Measurements from ENCODE around the gene YES1.
"Not testable (repeated sequence)": the region's sequence is repeated elsewhere in the genome, so short reads cannot be mapped to it uniquely, and the experiment has no call there.

YES1 gene

GRCh38 chr18:820591-821165 is 8.6 kb upstream of the YES1 start:
- no peak for DNase-seq

- no peak for DNase-seq
Observed at GRCh38 chr18:816869-817268, 4.8 kb upstream of the YES1 start.

DNA sequence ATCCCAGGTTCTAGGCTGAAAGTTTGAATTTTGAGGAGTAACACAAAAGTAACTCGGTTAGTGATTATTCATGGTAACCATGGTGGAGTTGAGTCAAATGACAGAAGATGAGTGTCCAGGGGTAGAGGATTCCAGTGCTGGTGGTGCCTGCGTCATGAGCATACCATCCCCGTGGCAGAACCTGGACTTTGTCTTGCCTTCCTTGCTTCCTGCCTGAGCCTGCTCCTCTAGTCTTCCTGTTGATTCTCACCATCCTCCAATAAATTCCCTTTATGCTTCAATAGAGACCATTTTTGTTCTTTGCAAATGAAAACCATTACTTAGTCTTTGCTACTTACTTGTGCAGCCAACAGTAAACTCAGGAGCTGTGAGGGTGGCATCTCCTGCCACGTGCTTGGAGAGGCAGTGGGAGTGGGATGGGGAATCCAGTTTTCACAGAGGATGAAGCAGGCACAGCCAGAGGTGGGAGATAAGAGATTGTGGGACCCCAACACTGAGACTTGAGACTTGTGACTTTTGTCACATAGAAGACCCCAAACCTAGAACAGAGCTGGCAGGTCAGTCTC is 4.1 kb upstream of the YES1 start:
- no peak for DNase-seq

DNA sequence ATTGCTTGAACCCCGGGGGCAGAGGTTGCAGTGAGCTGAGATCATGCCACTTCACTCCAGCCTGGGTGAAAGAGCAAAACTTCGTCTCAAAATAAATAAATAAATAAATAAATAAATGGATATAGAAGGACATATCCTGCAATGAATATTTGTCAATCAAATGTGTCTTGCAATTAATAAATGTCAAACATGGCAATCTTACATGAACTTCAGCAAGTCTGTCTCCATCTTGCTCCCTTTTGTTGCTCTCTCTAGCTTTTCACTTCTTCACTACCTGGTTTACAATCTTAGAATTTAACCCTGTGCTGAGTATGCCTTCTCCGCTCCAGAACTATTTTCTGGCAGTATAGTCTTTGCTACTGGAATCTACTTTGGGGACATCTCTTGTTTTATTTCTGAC is 3.3 kb upstream of the YES1 start:
- DNase-seq: no peak

DNA sequence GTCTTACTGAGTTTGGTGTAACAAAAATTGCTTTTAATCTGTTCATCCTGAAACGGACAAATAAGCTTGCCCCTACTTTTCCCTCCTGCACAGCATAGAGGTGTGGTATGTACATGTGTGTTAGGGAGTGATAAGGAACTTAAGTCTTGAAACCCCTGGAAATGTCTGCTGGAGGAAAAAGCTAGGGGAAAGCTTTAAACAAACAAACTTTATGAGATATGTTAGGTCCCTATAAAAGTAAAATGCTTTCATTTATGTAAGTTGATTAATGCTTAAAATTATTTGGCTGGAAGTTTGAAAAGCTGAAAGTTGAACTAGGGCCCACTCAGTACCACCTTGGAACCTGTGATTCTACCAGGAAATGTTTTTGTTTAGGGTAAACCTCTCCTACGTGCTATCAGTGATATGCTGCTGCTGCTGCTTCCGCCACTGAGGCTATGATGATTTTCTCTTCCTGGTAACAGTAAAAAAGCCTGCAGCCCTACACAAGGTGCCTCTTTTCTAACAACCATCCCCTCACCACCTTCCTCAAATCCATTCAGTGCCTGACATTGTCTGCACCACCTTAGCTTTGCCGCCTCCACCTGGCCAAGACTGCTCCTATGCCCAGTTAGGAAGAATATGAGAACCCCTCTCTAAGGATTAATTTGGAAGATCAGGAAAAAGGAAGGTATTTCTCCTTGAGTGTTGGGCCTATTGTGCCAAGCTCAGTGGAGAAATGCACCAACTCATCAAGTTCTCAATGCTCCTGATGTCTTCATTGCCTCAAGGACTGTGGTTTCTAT is 2.5 kb upstream of the YES1 start:
- no peak for DNase-seq

DNA sequence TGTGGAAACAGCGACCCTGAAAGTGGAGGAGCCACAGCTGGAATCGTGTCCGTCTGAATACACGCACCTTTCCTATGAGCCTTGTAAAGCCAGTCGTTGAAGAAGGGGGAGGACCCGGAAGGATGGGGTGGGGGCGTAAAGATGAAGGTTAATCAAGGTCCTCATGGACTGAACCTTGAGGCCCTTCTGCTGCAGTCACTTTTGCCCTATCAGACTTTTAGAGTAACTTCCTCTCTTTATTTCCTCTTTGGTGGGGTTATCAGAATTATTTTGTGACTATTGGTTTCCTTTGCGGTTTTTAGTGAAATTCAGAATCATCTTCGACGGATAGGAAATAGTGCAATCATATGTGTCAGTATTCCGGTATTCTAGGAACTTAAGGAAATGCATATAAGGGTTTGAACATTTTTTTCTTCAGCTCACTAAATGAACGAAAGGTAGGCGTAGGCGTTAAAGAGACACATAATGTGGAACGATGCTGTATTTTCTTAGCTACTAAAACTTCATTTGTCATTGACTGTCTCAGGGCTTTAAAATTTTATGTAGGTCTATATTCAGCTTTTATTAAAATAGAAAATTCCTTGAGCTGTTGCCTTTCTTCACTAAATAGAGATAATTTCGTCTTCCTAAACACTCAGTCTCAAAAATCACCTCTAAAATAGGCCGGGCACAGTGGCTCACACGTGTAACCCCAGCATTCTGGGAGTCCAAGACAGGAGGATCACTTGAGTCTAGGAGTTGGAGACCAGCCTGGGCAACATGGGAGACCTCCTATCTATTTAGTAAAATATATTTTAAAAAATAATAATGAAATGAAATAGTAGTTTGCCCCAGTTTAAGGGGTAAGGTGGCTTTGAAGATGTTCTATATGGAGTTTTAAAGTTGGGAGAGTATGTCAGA is 1.4 kb upstream of the YES1 start:
- no peak for DNase-seq

GRCh38 chr18:812376-813171 is 532 bp upstream of the YES1 start:
- DNase-seq: peak; percentile 59

DNA sequence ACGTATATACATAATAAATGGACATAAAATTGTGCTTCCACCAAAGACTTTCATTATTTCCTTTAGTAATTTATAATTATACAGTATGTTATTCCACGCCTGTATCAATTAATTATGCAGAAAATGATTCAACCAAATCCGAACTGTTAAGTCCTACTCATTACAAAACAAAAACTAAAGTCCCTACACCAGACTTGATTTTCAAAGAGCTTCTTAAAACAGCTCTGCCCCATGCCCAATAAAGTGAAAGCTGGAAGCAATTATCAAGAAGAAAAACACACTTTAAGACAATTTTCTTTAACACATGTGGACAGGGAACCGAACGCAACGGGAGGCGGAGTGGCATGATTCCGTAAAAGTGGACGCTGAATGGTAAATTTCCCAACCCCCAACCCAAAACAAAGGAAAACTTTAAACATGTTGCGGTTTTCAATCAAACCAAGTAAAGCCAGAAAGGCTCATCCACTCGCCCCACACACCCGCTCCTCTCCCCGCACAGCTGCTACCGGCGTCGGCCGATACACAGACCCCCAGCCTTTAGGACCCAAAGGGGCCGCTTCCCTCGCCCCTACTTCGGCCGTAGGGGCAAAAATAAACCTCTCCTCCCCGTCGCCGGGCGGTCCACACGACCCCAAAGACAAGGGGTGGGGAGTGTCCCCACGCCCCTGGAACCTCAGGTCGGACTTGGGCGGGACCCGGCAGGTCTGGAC is 705 bp downstream of the YES1 start:
- no peak for DNase-seq

- no peak for DNase-seq
Observed at GRCh38 chr18:809985-810642, 1.9 kb downstream of the YES1 start.

DNA sequence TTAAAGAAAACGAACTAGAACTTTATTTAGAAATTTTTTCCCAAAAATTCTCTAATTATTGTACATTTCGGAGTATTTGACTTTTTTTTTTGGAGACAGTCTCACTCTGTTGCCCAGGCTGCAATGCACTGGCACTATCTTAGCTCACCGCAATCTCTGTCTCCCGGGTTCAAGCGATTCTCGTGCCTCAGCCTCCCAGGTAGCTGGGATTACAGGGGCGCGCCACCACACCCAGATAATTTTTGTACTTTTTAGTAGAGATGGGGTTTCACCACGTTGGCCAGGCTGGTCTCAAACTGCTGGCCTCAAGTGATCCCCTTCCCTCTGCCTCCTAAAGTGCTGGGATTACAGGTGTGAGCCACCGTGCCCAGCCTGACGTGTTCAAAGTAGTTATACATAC is 2.8 kb downstream of the YES1 start:
- DNase-seq: not testable (repeated sequence)

DNA sequence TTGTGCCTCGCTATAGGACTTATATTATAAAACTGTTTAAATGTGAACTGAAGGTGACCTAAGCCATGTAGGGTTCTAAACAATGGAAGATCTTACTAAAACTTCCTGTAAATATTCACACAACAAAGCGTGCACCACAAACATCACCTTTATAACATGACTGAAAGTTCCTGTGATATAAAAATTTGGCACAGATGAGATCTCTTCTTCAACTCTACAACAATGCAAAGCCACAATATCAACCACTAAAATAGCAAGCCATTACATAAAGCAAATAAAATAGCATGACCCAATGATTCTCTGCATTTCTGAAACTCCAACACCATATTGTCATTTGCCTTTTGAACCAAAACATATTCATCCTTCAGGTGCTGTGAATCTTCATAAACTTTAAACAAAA is 3.5 kb downstream of the YES1 start:
- no peak for DNase-seq

DNA sequence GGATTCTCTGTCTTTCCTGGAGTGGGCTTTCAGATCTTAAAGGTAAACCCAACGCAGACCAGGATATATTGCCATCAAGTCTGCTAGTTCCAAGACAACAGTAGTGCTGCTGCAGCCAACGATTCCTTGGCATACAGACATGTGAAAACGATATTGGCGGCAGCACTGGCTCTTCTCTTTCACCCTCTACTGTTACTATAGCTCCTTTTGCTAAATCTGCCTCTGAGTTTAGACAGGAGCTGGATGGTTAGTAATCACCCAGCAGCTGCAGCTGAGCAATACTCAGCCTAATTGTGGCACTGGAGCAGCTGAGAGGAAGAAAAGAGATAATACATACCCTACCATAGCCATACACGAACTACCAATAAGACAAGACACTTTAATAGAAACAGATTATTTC is 4.0 kb downstream of the YES1 start:
- no peak for DNase-seq

DNA sequence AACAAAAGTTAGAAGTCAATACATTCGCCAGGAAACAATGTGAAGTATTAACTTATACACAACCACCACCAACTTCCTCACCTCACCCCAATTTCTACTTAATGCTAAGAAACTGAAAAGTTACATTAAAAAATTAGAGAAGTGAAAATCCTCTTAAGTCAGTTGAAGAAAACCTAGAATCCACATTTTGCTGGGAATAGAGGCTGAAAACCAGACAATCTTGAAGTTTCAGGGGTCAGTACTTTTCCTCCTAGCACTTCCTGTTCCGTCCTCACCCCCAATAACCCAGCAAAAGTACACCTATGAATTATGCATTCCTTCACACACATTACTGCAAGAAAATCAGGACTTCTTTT is 6.3 kb downstream of the YES1 start:
- no peak for DNase-seq

GRCh38 chr18:805008-805754 is 6.9 kb downstream of the YES1 start:
- DNase-seq: no peak

DNA sequence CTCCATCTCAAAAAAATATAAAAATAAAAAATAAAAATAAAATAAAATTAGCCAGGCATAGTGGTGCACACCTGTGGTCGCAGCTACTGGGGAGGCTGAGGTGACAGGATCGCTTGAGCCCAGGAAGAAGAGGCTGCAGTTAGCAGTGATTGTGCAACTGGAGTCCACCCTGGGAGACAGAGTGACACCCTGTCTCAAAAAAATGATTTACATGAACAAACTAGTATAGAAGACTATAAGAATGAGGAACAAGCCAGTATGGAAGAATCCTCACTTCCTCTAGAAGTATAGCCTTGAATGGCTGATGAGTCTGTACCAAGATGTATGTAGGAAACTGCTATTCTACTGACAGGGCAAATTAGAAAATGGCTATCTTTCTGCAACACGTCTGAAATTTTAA is 10.9 kb downstream of the YES1 start:
- DNase-seq: no peak

GRCh38 chr18:799943-800342 is 12.1 kb downstream of the YES1 start:
- DNase-seq: no peak

- DNase-seq: not testable (repeated sequence)
Observed at GRCh38 chr18:795383-795782, 16.7 kb downstream of the YES1 start.

DNA sequence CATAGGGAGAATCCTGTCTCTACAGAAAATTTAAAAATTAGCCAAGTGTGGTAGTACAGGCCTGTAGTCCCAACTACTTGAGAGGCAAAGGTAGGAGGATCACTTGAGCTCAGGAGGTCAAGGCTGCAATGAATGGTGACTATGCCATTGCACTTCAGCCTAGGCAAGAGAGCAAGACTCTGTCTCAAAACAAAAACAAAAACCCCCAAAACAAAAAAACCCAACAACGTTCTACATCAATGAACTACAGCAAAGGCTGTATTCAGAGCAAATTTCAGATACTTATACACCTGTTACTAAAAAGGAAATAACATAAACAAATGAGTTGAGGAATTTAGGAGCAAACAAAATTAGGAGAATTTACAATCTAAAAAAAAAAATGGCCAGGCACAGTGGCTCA is 22.6 kb downstream of the YES1 start:
- no peak for DNase-seq

- no peak for DNase-seq
Observed at GRCh38 chr18:785242-785641, 26.8 kb downstream of the YES1 start.

DNA sequence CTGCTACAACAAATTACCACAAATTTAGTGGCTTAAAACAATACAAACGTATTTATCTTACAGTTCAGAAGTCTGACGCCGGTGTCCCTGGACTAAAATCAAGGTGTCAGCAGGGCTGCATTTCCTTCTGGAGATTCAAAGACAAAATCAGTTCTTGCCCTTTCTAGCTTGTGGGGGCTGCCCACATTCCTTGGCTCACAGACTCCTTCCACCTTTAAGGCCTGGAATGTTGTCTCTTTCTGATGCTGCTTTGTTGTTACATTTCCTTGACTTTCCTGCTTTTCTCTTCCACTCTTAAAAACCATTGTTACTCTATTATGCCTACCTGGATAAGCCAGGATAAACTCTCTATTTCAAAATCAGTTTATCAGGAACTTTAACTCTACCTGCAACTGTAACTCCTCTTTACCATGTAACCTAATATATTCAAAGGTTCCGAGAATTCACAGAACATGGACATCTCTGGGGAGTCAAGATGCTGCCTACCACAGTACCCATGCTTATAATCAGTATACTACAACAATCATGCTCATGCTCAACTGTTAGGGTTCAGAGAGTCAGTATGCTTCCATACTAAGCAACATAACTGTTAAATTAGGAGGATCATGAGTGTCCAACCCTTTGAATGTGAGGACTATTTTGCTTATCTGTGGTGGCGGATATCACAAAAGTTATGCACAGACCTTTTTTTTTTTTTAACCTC is 27.4 kb downstream of the YES1 start:
- DNase-seq: no peak
